Dedifferentiated amniotic fluid mesenchymal stem cell (primary cell): ENCODE data around the gene PODXL.

Source experiments
- DNase-seq: peaks from one replicate; pipeline ENCODE4 v3.0.0-alpha.2; 2016; ENCODE audit errors: extremely low spot score

Gene PODXL

GRCh38 chr7:131454498-131454897, 101.9 kb downstream of the PODXL start:
- no peak for DNase-seq
